Right renal cortex interstitium (tissue), 3 donors: ENCODE data around the gene KDM5B. TPM values are rescaled to one million over a fixed set of nuclear protein-coding genes. Genes with fewer than 3 reads are reported as not detected.
"Not testable (repeated sequence)": the region's sequence is repeated elsewhere in the genome, so short reads cannot be mapped to it uniquely, and the experiment has no call there.

Source experiments
- DNase-seq, 3 donors: peaks; one replicate each; pipeline ENCODE4 v3.0.0-alpha.2; 2013; ENCODE audit warnings: low read depth in 3 of 3, low spot score in 2 of 3
- polyA plus RNA-seq, 3 donors: library from polyadenylated mRNA; unstranded; fragments of 120-200 nt; gene quantifications; one replicate each; pipeline ENCODE4 v1.2.1, GENCODE V29; 2013; ENCODE audit not compliant: insufficient read length in 3 of 3

KDM5B gene
- polyA plus RNA-seq, 3 donors: 94.2 to 101 (median 94.4) TPM

DNA sequence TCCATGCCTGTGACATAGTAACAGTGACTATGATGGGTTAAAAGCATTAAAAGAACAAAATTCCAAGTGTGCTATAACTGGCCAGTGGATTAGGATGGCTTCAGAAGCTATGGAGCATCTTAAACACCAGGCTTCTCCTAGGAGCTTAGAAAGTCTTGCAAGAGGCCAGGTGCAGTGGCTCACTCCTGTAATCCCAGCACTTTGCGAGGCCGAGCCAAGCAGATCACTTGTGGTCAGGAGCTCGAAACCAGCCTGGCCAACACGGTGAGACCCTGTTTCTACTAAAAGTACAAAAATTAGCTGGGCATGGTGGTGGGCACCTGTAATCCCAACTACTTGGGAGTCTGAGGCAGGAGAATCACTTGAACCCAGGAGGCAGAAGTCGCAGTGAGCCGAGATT is 85.2 kb downstream of the KDM5B start:
- not testable (repeated sequence) for DNase-seq

DNA sequence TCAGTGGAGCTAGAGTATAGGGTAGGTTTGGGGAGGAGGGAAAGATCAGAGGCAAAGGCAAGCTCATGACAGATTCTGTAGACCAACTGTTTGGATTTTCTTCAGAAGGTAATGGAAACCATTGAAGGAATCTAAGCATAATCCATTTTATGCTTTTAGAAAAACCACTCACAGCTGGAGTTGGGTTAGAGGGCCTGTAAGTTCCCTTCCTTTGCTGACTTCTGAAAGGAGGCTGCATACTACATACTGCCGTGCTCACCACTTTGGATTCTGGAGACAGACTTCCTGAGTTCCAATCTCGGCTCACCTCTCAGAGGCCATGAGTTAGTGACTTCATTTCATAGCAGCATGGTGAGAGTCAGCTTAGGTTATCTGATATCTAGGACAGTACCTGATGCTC is 91.6 kb downstream of the KDM5B start:
- DNase-seq: no peak

GRCh38 chr1:202714202-202714601 is 94.0 kb downstream of the KDM5B start:
- DNase-seq: not testable (repeated sequence)

- DNase-seq: no peak
Measured at GRCh38 chr1:202713110-202713509, 95.1 kb downstream of the KDM5B start.

DNA sequence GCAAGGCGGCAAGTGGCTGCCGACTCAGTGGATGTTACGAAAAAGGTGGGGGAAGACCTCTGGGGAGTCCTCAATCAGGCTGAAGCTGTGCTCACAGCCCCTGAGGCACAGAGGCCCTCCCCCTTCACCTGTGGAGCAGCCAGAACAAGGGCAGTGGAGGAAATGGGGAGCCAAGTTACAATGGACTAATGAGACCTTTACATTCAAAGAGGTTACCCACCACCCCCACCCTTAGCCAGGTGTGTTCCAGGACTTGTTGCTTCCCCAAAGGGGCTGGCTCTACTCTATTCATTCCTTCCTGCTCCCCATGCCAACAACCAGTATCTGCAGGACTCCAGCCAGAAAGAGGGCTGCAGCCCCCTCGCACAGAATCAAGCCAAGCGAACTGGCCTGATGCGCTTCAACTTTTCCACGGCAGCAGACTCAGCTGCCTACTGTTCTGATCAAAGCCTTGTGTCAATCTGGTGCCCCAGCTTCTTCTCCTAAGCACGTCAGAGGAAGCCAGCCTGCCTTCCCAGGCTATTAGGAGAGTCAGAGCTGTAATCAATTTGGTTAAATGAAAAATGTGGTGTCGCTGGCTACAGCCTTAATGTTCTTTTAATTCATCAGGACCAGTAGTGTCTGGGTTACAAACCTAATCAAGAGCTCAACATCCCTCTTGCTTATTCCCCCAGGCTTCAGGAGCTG is 96.1 kb downstream of the KDM5B start:
- no peak for DNase-seq

DNA sequence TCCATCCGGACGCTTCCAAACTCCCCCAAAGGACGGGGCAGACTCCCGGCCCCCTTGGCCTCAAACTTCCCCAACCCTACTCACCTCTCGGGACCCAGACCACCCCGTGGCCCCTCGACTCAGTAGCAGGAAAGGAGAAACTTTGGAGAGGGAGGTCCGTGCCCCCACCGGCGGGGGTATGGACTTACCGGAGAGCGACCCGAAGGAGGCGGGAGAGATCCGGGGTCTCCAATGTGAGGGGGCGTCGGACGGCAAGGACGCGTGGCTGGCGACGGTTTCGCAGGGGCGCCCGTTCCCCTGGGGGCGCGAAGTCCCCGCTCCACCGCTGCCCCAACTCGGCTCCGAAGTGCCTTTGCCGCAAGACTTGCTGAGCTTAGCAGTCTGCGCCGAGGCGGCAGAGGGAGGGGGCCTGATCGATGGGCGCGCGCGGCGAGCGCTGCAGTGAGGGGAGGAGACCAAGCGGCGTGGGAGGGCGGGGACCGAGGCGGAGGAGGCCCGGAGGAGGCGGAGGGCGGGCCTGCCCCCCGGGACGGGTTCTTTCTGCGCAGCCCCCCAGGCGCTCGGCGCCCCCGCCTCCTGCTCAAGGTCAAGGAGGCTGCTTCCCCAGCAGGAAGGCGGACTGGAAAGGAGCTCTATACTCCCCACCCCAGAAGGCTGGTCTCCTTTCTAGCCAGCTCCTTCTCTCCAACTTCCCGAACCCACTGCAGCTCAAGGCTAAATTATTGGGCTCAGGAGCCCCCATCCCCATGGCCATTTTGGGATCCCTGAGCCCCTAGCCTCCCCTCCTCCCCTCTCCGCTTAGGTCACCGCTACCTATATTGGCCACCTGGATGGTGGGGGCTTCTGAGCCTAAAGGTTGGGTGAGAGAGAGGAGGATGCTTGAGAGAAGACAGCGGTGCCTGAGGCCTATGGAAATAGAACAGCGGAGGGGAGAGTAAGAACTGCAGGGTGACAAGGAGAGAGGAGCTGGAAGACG is 97.9 kb downstream of the KDM5B start, which contains the start of gene SYT2:
TSS of gene SYT2 (minus strand) at position 385 of the 976 bp plus-strand sequence. CDS start 104,682 bp downstream, outside the sequence.
- peak in 1 of 3 donors; percentile 39 for DNase-seq

DNA sequence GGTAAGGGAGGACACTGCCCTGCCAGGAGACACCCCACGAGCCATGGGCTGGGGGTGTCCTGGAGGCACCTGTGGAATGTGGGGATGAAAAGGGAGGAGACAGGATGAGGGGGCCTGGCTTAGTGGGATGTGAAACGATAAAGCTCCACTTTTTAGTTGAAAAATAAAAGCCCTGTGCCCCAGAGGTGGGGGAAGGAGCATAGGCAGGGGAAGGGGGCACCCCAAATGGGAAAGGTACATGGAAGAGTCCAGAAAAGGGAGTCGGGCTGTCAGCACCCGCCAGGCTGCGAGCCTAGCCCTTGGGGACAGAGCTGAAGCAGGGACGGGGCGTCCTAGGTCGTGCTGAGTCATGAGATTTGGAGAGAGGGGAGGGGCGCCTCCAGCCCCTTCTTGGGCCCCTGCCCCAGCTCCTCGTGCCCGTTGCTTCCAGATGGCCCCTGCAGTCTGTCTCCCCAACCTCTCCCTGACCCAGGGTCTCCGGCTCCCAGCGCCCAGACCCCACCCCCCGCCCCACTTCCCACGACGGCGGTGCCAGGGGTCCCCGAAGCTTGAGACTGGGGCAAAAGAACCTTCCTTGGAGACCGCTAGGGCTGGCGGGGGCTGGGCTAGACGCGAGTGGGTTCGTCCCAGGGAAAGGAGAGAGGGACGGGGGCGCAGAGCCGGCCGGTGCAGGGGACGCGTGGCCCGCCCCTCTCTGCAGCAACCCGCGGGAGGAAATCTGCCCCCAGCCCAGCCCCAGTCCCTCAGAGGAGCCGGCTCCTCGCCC is 98.8 kb downstream of the KDM5B start:
- no peak for DNase-seq

DNA sequence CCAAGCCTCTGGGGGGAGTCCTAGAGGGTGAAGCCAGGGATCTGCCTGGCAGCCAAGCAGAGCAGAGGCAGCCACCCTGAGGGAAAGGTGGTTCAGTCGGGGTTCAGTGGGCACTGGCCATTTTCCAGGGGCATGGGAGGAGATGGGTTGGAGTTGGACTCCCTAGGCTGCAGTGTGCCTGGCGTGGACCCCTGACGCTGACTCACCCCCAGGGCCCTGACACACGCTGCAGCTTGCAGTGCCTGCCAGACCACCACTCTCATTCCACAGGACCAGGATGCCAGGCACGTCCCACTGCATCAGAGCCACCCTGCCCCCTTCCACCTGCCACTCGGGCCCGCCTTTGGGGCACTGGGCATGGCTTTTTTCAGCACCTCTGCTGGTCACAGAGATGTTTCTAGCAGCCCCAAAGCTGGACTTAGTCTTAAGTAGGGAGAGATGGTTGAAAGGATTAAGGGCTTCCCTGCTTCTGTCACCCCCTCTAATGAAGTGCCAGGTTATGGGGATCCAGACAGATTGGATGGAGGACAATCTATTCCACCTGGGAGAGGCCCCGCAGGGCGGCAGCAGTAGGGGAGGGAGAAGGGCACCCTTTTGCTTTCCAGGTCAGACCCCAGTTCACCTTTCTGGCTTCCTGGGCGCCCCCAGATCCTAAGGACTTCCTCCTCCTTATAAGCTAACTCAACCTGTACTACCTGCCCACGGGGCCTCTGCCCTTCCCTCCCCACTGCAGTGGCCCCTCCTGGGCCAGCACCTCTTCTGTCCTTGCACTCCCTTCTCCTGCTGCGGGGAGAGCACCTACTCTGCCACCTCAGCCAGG is 99.6 kb downstream of the KDM5B start:
- no peak for DNase-seq

- no peak for DNase-seq
Measured at GRCh38 chr1:202706851-202707250, 101.4 kb downstream of the KDM5B start.

DNA sequence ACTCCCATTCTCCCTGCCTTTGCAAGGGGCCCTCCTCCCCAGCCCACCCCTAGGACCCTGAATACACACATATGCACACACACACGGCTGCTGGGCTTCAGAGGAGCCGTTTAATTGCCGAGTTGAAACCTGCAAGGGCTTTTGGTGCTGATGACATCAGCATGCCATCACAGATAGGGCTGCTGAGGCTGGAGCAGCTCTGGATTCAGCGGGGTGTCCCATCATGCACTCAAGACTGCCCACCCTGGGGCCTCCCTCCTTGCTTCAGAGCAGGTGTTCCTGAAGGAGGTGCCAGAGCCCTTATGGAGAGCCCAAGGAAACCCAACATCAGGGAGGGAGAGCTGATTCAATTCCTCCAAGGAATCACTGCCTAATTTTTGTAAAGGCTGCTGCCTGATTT is 103.6 kb downstream of the KDM5B start:
- DNase-seq: no peak

- no peak for DNase-seq
Measured at GRCh38 chr1:202703191-202703590, 105.0 kb downstream of the KDM5B start.

GRCh38 chr1:202702088-202702487 is 106.1 kb downstream of the KDM5B start:
- DNase-seq: no peak

GRCh38 chr1:202701200-202701599 is 107.0 kb downstream of the KDM5B start:
- no peak for DNase-seq

DNA sequence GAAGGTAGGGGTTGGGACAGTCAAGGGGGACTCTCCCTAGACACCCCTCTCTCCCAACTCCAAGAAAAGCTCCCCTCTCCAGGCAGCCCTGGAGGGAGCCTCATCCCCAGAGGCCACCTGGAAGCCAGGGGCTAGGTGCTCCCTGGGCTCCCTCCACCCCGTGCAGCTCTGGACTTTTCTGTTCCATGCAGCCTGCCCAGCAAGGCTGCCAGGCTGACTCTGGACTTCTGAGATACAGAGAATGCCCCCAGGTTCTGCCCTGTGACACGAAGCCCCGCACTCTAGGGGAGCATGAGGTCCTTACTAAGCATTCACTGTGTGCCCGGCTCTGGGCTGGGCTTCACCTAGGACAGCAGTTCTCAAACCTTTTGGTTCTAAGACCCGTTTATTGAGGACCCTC is 108.2 kb downstream of the KDM5B start:
- DNase-seq: no peak

GRCh38 chr1:202698276-202698675 is 109.9 kb downstream of the KDM5B start:
- DNase-seq: no peak

GRCh38 chr1:202697038-202697437 is 111.2 kb downstream of the KDM5B start:
- no peak for DNase-seq

DNA sequence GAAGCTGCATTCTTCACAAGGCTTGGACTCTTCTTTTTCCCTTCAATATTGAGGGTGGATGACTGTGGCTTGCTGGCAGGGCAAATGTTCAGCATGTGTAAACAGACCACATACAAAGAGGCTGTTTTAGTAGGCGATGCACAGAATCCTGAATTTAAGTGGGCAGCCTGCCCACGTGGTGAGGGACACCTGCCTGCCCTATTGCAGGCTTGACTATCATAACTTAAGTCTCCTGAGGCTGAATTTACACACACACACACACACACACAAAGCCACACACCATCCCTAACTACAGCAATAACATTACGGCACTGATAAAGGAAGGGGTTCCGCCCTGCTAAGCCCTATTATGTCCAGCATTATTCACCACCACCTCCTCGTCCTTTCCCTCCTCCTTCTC is 113.9 kb downstream of the KDM5B start:
- DNase-seq: no peak

- DNase-seq: peak; percentile 60 to 77 (median 62)
Measured at GRCh38 chr1:202692959-202693555, 115.2 kb downstream of the KDM5B start.

- no peak for DNase-seq
Measured at GRCh38 chr1:202691816-202692215, 116.4 kb downstream of the KDM5B start.
